Measurements from ENCODE around the gene TYW3.

TYW3 gene

GRCh38 chr1:74712881-74713280 lies 20.1 kb upstream of the TYW3 start:
- no peak overlapping the region for H3K4me3 ChIP-seq (ENCODE audit: low read depth, low read length)
- in situ Hi-C loops (cut with HindIII; ENCODE audit: low pct_ligation_motif_present, low sequenced_read_pairs): no loop called here
- no peak overlapping the region for H3K27ac ChIP-seq
- no peak for TF ChIP-seq CTCF (IDR thresholded peaks at IDR 0.05; ENCODE audit: low read depth, low read length, missing control alignments)
- H3K36me3 ChIP-seq (replicated peaks): no peaks in the 10 kb centered on the region
- no peaks in the 10 kb centered on the region for H3K27me3 ChIP-seq (replicated peaks)
- DNase-seq: no peak

- Histone ChIP-seq H3K27me3 (replicated peaks) (no peaks in the 10 kb centered on the region), H3K4me3 (ENCODE audit: low read depth, low read length) (no peak overlapping the region), H3K27ac (no peak overlapping the region), H3K36me3 (replicated peaks) (peaks cover 5% of the 10 kb centered on the region)
- in situ Hi-C loops (cut with HindIII; ENCODE audit: low pct_ligation_motif_present, low sequenced_read_pairs): no loop called here
- no peak for DNase-seq
- TF ChIP-seq CTCF (IDR thresholded peaks at IDR 0.05; ENCODE audit: low read depth, low read length, missing control alignments): no peak
Measured at GRCh38 chr1:74713849-74714248, 19.1 kb upstream of the TYW3 start.

- Histone ChIP-seq H3K27me3 (replicated peaks) (no peaks in the 10 kb centered on the region), H3K4me3 (ENCODE audit: low read depth, low read length) (no peak overlapping the region), H3K36me3 (replicated peaks) (peaks cover 8% of the 10 kb centered on the region), H3K27ac (no peak overlapping the region)
- no peak for DNase-seq
- in situ Hi-C loops (cut with HindIII; ENCODE audit: low pct_ligation_motif_present, low sequenced_read_pairs): no loop called here
- no peak for TF ChIP-seq CTCF (IDR thresholded peaks at IDR 0.05; ENCODE audit: low read depth, low read length, missing control alignments)
Measured at GRCh38 chr1:74714429-74715235, 18.3 kb upstream of the TYW3 start.

- Histone ChIP-seq H3K36me3 (replicated peaks) (peaks cover 9% of the 10 kb centered on the region), H3K27ac (no peak overlapping the region), H3K27me3 (replicated peaks) (no peaks in the 10 kb centered on the region), H3K4me3 (ENCODE audit: low read depth, low read length) (no peak overlapping the region)
- in situ Hi-C loops (cut with HindIII; ENCODE audit: low pct_ligation_motif_present, low sequenced_read_pairs): no loop called here
- no peak for TF ChIP-seq CTCF (IDR thresholded peaks at IDR 0.05; ENCODE audit: low read depth, low read length, missing control alignments)
- DNase-seq: no peak
Measured at GRCh38 chr1:74715236-74715502, 17.8 kb upstream of the TYW3 start.

GRCh38 chr1:74715806-74716205 lies 17.1 kb upstream of the TYW3 start:
- Histone ChIP-seq H3K36me3 (replicated peaks) (peaks cover 13% of the 10 kb centered on the region), H3K27me3 (replicated peaks) (no peaks in the 10 kb centered on the region), H3K27ac (no peak overlapping the region), H3K4me3 (ENCODE audit: low read depth, low read length) (no peak overlapping the region)
- in situ Hi-C loops (cut with HindIII; ENCODE audit: low pct_ligation_motif_present, low sequenced_read_pairs): no loop called here
- no peak for TF ChIP-seq CTCF (IDR thresholded peaks at IDR 0.05; ENCODE audit: low read depth, low read length, missing control alignments)
- DNase-seq: no peak

GRCh38 chr1:74716822-74717221 lies 16.1 kb upstream of the TYW3 start:
- H3K27ac ChIP-seq: no peak overlapping the region
- H3K27me3 ChIP-seq (replicated peaks): no peaks in the 10 kb centered on the region
- H3K4me3 ChIP-seq (ENCODE audit: low read depth, low read length): no peak overlapping the region
- no peak for DNase-seq
- no peak for TF ChIP-seq CTCF (IDR thresholded peaks at IDR 0.05; ENCODE audit: low read depth, low read length, missing control alignments)
- peaks cover 20% of the 10 kb centered on the region for H3K36me3 ChIP-seq (replicated peaks)
- in situ Hi-C loops (cut with HindIII; ENCODE audit: low pct_ligation_motif_present, low sequenced_read_pairs): no loop called here
